Gastroesophageal sphincter (tissue), 3 donors: ENCODE results near the gene SERPING1.

Experiments
- POLR2AphosphoS5 ChIP-seq: sonication (generic); formaldehyde crosslinking; IDR thresholded peaks from one replicate; pipeline ENCODE4 v1.6.1; 2017; ENCODE audit warnings: antibody characterized with exemption
- TF ChIP-seq, protein P1 (sequence below), 4 experiments: fragments of 200-600 bp in 2 of 4; fragments of 450-650 bp in 2 of 4; sonication (generic) in 1 of 4; IDR thresholded peaks; one replicate each; pipeline ENCODE4 v1.5.1; 2017 to 2019; ENCODE audit warnings: antibody characterized with exemption in 4 of 4, mild to moderate bottlenecking in 2 of 4, moderate library complexity in 2 of 4

DNA sequence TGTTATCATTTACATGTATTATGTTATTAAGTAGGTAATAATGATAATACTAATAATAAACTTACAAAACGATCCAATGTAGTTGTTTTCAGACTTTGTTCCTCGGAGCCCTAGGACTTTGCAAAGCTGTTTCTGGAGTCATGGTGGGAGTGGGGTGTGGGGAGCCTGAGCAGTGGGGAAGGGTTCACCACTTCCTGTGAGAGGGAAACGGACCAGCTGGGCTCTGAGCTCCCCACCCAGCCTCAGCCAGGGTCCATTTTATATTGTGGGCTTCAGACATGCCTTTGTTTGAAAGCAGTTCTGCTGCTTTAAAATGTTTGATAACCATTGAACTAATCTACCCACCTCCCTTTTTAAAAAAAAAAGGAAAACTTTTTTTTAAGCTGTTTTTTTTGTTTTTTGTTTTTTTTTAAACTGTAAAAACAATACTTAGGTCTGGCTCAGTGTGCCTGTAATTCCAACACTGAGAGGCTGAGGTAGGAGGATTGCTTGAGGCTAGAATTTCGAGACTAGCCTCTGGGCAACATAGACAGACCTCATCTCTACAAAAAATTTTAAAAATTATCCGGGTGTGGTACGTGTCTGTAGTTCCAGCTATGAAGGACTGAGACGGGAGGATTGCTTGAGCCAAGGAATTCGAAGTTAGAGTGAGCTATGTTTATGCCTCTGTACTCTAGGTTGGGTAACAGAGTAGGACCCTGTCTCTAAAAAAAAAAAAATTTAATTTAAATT, 7.0 kb downstream of the SERPING1 start:
- TF ChIP-seq, protein P1, sequence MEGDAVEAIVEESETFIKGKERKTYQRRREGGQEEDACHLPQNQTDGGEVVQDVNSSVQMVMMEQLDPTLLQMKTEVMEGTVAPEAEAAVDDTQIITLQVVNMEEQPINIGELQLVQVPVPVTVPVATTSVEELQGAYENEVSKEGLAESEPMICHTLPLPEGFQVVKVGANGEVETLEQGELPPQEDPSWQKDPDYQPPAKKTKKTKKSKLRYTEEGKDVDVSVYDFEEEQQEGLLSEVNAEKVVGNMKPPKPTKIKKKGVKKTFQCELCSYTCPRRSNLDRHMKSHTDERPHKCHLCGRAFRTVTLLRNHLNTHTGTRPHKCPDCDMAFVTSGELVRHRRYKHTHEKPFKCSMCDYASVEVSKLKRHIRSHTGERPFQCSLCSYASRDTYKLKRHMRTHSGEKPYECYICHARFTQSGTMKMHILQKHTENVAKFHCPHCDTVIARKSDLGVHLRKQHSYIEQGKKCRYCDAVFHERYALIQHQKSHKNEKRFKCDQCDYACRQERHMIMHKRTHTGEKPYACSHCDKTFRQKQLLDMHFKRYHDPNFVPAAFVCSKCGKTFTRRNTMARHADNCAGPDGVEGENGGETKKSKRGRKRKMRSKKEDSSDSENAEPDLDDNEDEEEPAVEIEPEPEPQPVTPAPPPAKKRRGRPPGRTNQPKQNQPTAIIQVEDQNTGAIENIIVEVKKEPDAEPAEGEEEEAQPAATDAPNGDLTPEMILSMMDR (IDR thresholded peaks at IDR 0.05), result no peak
- no peak for TF ChIP-seq POLR2AphosphoS5
